Measurements from ENCODE around the gene MACROH2A2. TPM values are rescaled to one million over a fixed set of nuclear protein-coding genes. Genes with fewer than 3 reads are reported as not detected.

MACROH2A2 gene
- total and polyA plus RNA-seq, 2 experiments from 2014 or later = 11.6 to 16.2 TPM

- no peak overlapping the region for H3K4me2 ChIP-seq
- no peak overlapping the region for H2AFZ ChIP-seq
- H4K20me1 ChIP-seq (replicated peaks; ENCODE audit: insufficient read depth) = no peaks in the 10 kb centered on the region
- no peaks in the 10 kb centered on the region for H3F3A ChIP-seq (replicated peaks; ENCODE audit: low read depth)
- no peak for ATAC-seq
- no peak overlapping the region for H3K4me3 ChIP-seq
- H3K27ac ChIP-seq (ENCODE audit: low read depth) = no peak overlapping the region
- H3K79me2 ChIP-seq (replicated peaks; ENCODE audit: insufficient read depth) = no peaks in the 10 kb centered on the region
- no peaks in the 10 kb centered on the region for H3K9me2 ChIP-seq (ENCODE audit: insufficient read depth)
- TF ChIP-seq POLR2AphosphoS5 (IDR thresholded peaks at IDR 0.05; ENCODE audit: low read depth) = no peak
- TF ChIP-seq REST (IDR thresholded peaks at IDR 0.05; ENCODE audit: unreplicated experiment) = no peak
- no peak for TF ChIP-seq CREB1 (CRISPR knock-in tag; IDR thresholded peaks at IDR 0.05; ENCODE audit: low read depth)
- TF ChIP-seq ZNF114 (CRISPR knock-in tag; IDR thresholded peaks at IDR 0.05) = no peak
- no peak for TF ChIP-seq CTCF (conservative IDR thresholded peaks at IDR 0.05; ENCODE audit: low read depth in 2 of 2)
- no peak for TF ChIP-seq ETS1 (IDR thresholded peaks at IDR 0.05)
- H3K27ac Mint-ChIP-seq = no peak overlapping the region
- no peak for DNase-seq (ENCODE audit: low spot score)
- H3K36me3 Mint-ChIP-seq (ENCODE audit: low read depth) = peaks cover 8% of the 10 kb centered on the region; the same call in 2 of the 3 replicates
- peaks cover 3% of the 10 kb centered on the region; the same call in 1 of the 3 replicates for H3K4me1 Mint-ChIP-seq
- no peaks in the 10 kb centered on the region for H3K27me3 ChIP-seq (ENCODE audit: insufficient read depth)
- H3K4me3 Mint-ChIP-seq = no peak overlapping the region
- no peaks in the 10 kb centered on the region; the same call in 2 of the 3 replicates for H3K9me3 Mint-ChIP-seq
- H3K27me3 Mint-ChIP-seq (ENCODE audit: insufficient read depth, low read depth, poor library complexity) = peaks cover 20% of the 10 kb centered on the region
- H3K36me3 ChIP-seq (ENCODE audit: insufficient read depth) = no peaks in the 10 kb centered on the region
- H3K4me1 ChIP-seq (ENCODE audit: insufficient read depth) = no peaks in the 10 kb centered on the region
These were observed 65.5 kb downstream of the MACROH2A2 start for GRCh38 chr10:70118196-70118595.

DNA sequence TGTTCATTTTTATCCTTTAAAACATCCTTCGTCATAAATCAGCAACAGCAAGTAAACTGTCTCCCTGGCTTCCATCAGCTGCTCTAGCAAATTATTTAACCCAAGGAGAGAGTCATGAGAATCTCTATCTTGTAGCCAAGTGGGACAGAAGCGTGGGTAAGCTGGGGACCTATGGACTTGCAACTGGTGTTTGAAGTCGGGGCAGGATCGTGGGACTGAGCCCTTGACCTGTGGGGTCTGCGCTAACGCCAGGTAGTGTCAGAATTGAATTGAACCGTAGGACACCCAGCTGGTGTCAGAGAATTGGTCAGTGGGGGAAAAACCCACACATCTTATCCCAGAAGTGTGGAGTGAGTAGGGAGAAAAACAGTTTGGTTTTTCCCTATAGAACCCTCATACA is 66.6 kb downstream of the MACROH2A2 start:
- Histone ChIP-seq H3K79me2 (replicated peaks; ENCODE audit: insufficient read depth) (no peaks in the 10 kb centered on the region), H3K27me3 (ENCODE audit: insufficient read depth) (no peaks in the 10 kb centered on the region), H4K20me1 (replicated peaks; ENCODE audit: insufficient read depth) (no peaks in the 10 kb centered on the region), H3K27ac (ENCODE audit: low read depth) (no peak overlapping the region), H2AFZ (no peak overlapping the region), H3K4me1 (ENCODE audit: insufficient read depth) (no peaks in the 10 kb centered on the region), H3F3A (replicated peaks; ENCODE audit: low read depth) (no peaks in the 10 kb centered on the region), H3K9me2 (ENCODE audit: insufficient read depth) (no peaks in the 10 kb centered on the region), H3K36me3 (ENCODE audit: insufficient read depth) (no peaks in the 10 kb centered on the region), H3K4me3 (no peak overlapping the region), H3K4me2 (no peak overlapping the region)
- no peaks in the 10 kb centered on the region; the same call in 2 of the 3 replicates for H3K9me3 Mint-ChIP-seq
- no peak for DNase-seq (ENCODE audit: low spot score)
- no peak overlapping the region for H3K4me3 Mint-ChIP-seq
- no peaks in the 10 kb centered on the region for H3K36me3 Mint-ChIP-seq (ENCODE audit: low read depth)
- H3K27ac Mint-ChIP-seq = no peak overlapping the region
- peaks cover 3% of the 10 kb centered on the region; the same call in 1 of the 3 replicates for H3K4me1 Mint-ChIP-seq
- no peak for ATAC-seq
- peaks cover 15% of the 10 kb centered on the region for H3K27me3 Mint-ChIP-seq (ENCODE audit: insufficient read depth, low read depth, poor library complexity)
- TF ChIP-seq CTCF (conservative IDR thresholded peaks at IDR 0.05; ENCODE audit: low read depth in 2 of 2) = no peak

All from GM23338 (cell line).